Measurements from ENCODE around the gene CES1.
"Not testable (repeated sequence)": the region's sequence is repeated elsewhere in the genome, so short reads cannot be mapped to it uniquely, and the experiment has no call there.

DNA sequence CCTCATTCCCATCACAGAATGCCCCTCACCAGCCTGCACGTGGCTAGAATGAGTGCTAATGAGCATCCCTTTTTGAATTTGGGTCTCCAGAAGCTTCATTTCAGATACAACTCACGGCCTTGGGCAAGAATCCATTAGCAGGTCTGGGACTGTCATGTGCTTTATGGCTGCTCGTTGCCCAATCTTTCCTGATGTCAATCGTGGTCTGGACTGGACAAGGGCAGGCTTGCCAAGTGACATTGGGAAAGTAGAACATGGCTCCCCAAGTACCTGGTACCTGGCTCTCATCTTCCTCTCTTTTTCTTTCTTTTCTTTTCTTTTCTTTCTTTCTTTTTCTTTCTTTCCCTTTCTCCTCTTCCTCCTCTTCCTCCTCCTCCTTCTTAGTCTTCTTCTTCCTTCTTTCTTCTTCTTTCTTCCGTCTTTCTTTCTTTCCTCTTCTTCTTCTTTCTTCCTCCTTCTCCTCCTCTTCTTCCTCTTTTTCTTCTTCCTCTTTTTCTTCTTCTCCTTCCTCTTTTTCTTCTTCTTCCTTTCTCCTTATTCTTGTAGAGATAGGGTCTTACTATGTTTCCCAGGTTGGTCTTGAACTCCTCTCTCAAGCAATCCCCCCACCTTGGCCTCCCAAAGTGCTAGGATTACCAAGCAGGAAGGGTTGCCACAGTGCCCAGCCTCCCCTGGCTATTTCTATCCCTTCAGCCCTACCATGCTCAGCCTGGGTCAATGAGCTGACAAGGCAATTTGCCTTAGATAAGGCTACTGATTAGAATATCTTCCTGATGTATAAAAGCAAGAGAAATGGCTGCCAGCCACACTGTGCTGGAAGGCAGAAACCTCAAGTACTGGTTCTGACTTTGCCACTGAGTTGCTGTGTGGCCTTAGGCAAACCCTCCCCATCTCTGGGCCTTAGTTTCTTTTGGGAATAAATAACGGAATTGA lies 75.0 kb downstream of the CES1 start:
- not testable (repeated sequence) for TF ChIP-seq ZNF274 (IDR thresholded peaks at IDR 0.05; ENCODE audit: low read depth, low read length); SUZ12 (IDR thresholded peaks at IDR 0.05; ENCODE audit: extremely low read depth, insufficient read depth, insufficient read length)
